ENCODE measurements around the gene CTU1.

GRCh38 chr19:51120160-51120559 lies 12.0 kb upstream of the CTU1 start:
- TF ChIP-seq POLR2A (IDR thresholded peaks at IDR 0.05) (no peak), CTCF (IDR thresholded peaks at IDR 0.05) (no peak)

Data from lower leg skin (tissue), 3 donors.